Measurements from ENCODE around the gene ETV3L. TPM values are rescaled to one million over a fixed set of nuclear protein-coding genes. Genes with fewer than 3 reads are reported as not detected.

The ETV3L gene
- total RNA-seq, 1 donor from 2014 or later = not detected

DNA sequence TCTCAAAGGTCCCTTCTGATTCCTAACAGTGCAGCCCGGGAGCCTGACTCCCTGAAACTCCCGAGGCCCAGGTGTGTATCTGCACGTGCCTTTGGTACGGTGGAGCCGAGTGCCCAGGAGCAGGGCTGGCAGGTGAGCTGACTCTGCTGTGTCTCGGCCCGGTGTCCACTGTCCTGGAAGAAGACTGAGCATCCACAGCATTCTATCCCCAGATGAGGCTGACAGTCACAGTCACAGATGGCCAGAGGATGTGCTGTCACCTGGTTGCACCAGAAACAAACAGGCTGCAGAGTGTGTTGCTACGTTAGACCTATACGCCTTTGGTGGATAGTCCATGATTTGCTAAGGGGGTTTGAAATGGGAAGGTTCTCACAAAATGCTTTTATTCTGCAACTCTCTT lies 9.8 kb downstream of the ETV3L start:
- no peaks in the 10 kb centered on the region for H3K36me3 ChIP-seq (ENCODE audit: control insufficient read depth in 3 of 3, insufficient read depth in 3 of 3, low read length in 3 of 3)
- no peaks in the 10 kb centered on the region for H3K9me3 ChIP-seq (ENCODE audit: control insufficient read depth in 3 of 3, low read length in 3 of 3)
- peaks cover 0 to 6% (median 2%) of the 10 kb centered on the region in 3 donors for H3K4me1 ChIP-seq (ENCODE audit: control insufficient read depth in 3 of 3, insufficient read depth in 3 of 3, low read length in 3 of 3)
- H3K4me3 ChIP-seq (ENCODE audit: low read length in 3 of 3) = no peak overlapping the region
- peaks cover 0 to 6% (median 0%) of the 10 kb centered on the region in 3 donors for H3K27me3 ChIP-seq (ENCODE audit: control insufficient read depth in 3 of 3, insufficient read depth in 3 of 3, low read length in 3 of 3)
- H3K9ac ChIP-seq (ENCODE audit: low read depth in 1 of 3, low read length in 3 of 3) = peak overlapping the region in 1 of 3 donors; percentile 25
- no peak overlapping the region for H3K27ac ChIP-seq (ENCODE audit: low read depth, low read length)

DNA sequence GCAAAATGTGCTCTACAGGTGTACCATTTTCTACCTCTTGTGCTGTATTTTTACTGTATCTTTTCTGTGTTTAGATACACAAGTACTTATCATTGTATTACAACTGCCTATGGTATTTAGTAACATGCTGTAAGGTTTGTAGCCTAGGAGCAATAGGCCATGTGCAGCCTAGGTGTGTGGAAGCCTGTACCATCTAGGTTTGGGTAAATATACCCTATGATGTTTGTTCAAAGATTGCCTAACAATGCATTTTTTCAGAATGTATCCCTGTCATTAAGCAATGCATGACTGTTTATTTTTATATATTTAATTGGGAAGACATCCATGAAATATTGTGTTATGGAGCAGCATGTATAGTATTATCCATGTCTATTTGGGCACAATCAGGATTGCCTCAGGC lies 11.0 kb downstream of the ETV3L start:
- Histone ChIP-seq H3K4me1 (ENCODE audit: control insufficient read depth in 3 of 3, insufficient read depth in 3 of 3, low read length in 3 of 3) (peaks cover 0 to 6% (median 2%) of the 10 kb centered on the region in 3 donors), H3K27me3 (ENCODE audit: control insufficient read depth in 3 of 3, insufficient read depth in 3 of 3, low read length in 3 of 3) (peaks cover 0 to 6% (median 0%) of the 10 kb centered on the region in 3 donors), H3K4me3 (ENCODE audit: low read length in 3 of 3) (no peak overlapping the region), H3K9ac (ENCODE audit: low read depth in 1 of 3, low read length in 3 of 3) (no peak overlapping the region), H3K9me3 (ENCODE audit: control insufficient read depth in 3 of 3, low read length in 3 of 3) (no peaks in the 10 kb centered on the region), H3K27ac (ENCODE audit: low read depth, low read length) (no peak overlapping the region), H3K36me3 (ENCODE audit: control insufficient read depth in 3 of 3, insufficient read depth in 3 of 3, low read length in 3 of 3) (no peaks in the 10 kb centered on the region)

DNA sequence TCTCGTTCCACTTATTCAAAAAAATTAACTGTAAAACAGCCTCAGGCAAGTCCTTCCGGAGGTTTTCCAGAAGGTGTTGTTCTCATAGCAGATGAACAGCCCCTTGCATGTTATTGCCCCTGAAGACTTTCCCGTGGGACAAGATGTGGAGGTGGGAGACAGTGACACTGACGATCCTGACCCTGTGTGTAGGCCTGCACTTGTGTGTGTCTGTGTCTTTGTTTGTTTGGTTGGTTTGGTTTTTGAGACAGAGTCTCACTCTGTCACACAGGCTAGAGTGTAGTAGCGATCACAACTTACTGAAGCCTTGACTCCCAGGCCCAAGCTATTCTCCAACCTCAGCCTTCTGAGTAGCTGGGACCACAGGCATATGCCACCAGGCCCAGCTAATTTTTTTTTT lies 12.6 kb downstream of the ETV3L start:
- Histone ChIP-seq H3K36me3 (ENCODE audit: control insufficient read depth in 3 of 3, insufficient read depth in 3 of 3, low read length in 3 of 3) (no peaks in the 10 kb centered on the region), H3K9me3 (ENCODE audit: control insufficient read depth in 3 of 3, low read length in 3 of 3) (no peaks in the 10 kb centered on the region), H3K4me1 (ENCODE audit: control insufficient read depth in 3 of 3, insufficient read depth in 3 of 3, low read length in 3 of 3) (peaks cover 0 to 3% (median 2%) of the 10 kb centered on the region in 3 donors), H3K27ac (ENCODE audit: low read depth, low read length) (no peak overlapping the region), H3K9ac (ENCODE audit: low read depth in 1 of 3, low read length in 3 of 3) (no peak overlapping the region), H3K27me3 (ENCODE audit: control insufficient read depth in 3 of 3, insufficient read depth in 3 of 3, low read length in 3 of 3) (peaks cover 0 to 6% (median 0%) of the 10 kb centered on the region in 3 donors), H3K4me3 (ENCODE audit: low read length in 3 of 3) (no peak overlapping the region)

DNA sequence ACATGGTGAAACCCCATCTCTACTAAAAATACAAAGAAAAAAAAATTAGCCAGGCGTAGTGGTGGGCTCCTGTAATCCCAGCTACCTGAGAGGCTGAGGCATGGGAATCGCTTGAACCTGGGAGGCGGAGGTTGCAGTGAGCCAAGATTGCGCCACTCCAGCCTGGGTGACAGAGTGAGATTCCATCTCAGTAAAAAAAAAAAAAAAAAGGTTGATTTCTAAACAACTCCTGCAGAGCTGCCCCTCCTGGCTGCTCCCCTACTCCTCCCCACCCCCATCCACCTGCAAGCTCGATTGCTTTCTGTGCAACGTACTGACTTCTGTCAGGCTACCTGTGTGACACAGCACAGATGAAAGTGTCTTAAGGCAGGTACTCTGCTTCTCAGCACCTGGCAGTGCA lies 13.3 kb downstream of the ETV3L start:
- H3K27ac ChIP-seq (ENCODE audit: low read depth, low read length) = no peak overlapping the region
- no peaks in the 10 kb centered on the region for H3K9me3 ChIP-seq (ENCODE audit: control insufficient read depth in 3 of 3, low read length in 3 of 3)
- peaks cover 0 to 9% (median 0%) of the 10 kb centered on the region in 3 donors for H3K27me3 ChIP-seq (ENCODE audit: control insufficient read depth in 3 of 3, insufficient read depth in 3 of 3, low read length in 3 of 3)
- H3K4me1 ChIP-seq (ENCODE audit: control insufficient read depth in 3 of 3, insufficient read depth in 3 of 3, low read length in 3 of 3) = peaks cover 0 to 3% (median 2%) of the 10 kb centered on the region in 3 donors
- no peak overlapping the region for H3K4me3 ChIP-seq (ENCODE audit: low read length in 3 of 3)
- H3K9ac ChIP-seq (ENCODE audit: low read depth in 1 of 3, low read length in 3 of 3) = no peak overlapping the region
- H3K36me3 ChIP-seq (ENCODE audit: control insufficient read depth in 3 of 3, insufficient read depth in 3 of 3, low read length in 3 of 3) = no peaks in the 10 kb centered on the region

DNA sequence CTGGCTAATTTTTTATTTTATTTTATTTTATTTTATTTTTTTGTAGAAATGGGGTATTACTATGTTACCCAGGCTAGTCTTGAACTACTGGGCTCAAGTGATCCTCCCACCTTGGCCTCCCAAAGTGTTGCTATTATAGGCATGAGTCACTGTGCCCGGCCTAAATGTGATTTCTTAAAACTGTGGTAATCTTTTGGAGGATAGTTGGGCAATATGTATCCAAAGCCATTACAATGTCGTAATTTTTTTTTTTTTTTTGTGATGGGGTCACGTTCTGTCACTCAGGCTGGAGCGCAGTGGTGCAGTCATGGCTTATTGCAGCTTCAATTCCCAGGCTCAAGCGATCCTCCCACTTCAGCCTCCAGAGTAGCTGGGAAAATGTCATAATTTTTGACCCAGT lies 14.2 kb downstream of the ETV3L start:
- Histone ChIP-seq H3K4me1 (ENCODE audit: control insufficient read depth in 3 of 3, insufficient read depth in 3 of 3, low read length in 3 of 3) (peaks cover 0 to 2% (median 0%) of the 10 kb centered on the region in 3 donors), H3K4me3 (ENCODE audit: low read length in 3 of 3) (no peak overlapping the region), H3K9ac (ENCODE audit: low read depth in 1 of 3, low read length in 3 of 3) (no peak overlapping the region), H3K9me3 (ENCODE audit: control insufficient read depth in 3 of 3, low read length in 3 of 3) (no peaks in the 10 kb centered on the region), H3K27ac (ENCODE audit: low read depth, low read length) (no peak overlapping the region), H3K36me3 (ENCODE audit: control insufficient read depth in 3 of 3, insufficient read depth in 3 of 3, low read length in 3 of 3) (no peaks in the 10 kb centered on the region), H3K27me3 (ENCODE audit: control insufficient read depth in 3 of 3, insufficient read depth in 3 of 3, low read length in 3 of 3) (peaks cover 0 to 4% (median 0%) of the 10 kb centered on the region in 3 donors)

DNA sequence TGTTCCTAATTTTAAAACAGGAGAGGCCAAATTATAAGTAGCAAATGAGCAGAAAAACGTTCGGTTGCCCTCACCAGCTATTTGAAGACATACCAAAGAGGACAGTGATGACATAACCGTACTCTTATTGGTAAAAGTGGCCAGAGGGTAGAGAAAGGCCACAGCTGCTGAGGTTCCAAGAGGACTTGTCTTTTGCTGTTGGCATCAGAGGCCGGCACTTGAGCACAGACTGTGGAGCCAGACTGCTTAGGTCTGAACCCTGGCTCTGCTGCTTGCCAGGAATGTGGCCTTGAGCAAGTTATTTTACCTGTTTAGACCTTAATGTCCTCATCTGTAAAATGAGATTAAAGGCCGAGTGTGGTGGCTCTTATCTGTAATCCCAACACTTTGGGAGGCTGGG lies 14.9 kb downstream of the ETV3L start:
- Histone ChIP-seq H3K27ac (ENCODE audit: low read depth, low read length) (no peak overlapping the region), H3K9me3 (ENCODE audit: control insufficient read depth in 3 of 3, low read length in 3 of 3) (no peaks in the 10 kb centered on the region), H3K4me1 (ENCODE audit: control insufficient read depth in 3 of 3, insufficient read depth in 3 of 3, low read length in 3 of 3) (no peaks in the 10 kb centered on the region), H3K9ac (ENCODE audit: low read depth in 1 of 3, low read length in 3 of 3) (no peak overlapping the region), H3K27me3 (ENCODE audit: control insufficient read depth in 3 of 3, insufficient read depth in 3 of 3, low read length in 3 of 3) (peaks cover 0 to 4% (median 0%) of the 10 kb centered on the region in 3 donors), H3K4me3 (ENCODE audit: low read length in 3 of 3) (no peak overlapping the region), H3K36me3 (ENCODE audit: control insufficient read depth in 3 of 3, insufficient read depth in 3 of 3, low read length in 3 of 3) (no peaks in the 10 kb centered on the region)

DNA sequence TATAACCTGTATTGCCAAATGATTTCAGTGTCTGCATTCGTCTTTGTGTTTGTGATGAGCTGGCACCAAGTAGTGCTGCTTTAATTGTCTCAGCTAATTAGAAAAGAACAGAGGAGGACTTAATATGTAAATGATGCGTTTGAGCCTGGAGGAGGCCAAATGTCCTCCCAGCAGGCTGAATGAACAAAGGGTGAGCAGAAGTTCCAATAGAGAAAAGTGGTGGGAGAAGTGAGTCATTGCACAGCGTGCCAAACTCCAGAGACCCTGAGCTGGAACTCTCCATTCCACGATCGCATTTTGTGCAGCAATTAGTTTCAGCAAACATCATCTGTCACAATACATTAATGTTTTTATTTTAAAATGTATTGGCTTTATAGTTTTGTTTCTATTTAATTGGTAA lies 17.9 kb downstream of the ETV3L start:
- Histone ChIP-seq H3K9ac (ENCODE audit: low read depth in 1 of 3, low read length in 3 of 3) (no peak overlapping the region), H3K27ac (ENCODE audit: low read depth, low read length) (no peak overlapping the region), H3K4me3 (ENCODE audit: low read length in 3 of 3) (no peak overlapping the region), H3K4me1 (ENCODE audit: control insufficient read depth in 3 of 3, insufficient read depth in 3 of 3, low read length in 3 of 3) (no peaks in the 10 kb centered on the region), H3K27me3 (ENCODE audit: control insufficient read depth in 3 of 3, insufficient read depth in 3 of 3, low read length in 3 of 3) (peaks cover 0 to 4% (median 0%) of the 10 kb centered on the region in 3 donors), H3K36me3 (ENCODE audit: control insufficient read depth in 3 of 3, insufficient read depth in 3 of 3, low read length in 3 of 3) (no peaks in the 10 kb centered on the region), H3K9me3 (ENCODE audit: control insufficient read depth in 3 of 3, low read length in 3 of 3) (no peaks in the 10 kb centered on the region)

DNA sequence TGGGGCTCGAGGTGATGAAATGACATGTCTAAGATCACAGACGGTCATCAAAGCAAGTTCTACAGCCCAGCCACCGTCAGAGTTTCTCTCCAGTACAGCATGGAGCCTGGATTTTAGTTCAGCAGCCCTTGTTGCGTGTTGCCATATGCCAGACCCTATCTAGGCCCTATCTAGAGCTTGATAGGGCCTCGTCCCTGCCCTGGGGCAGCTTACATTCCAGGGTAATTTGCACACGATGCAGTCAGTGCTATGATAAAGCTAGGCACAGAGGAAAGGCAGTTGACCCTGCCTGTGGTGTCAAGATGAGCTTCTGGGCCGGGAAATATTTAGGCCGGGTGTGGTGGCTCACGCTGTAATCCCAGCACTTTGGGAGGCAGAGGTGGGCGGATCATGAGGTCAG lies 18.9 kb downstream of the ETV3L start:
- Histone ChIP-seq H3K9me3 (ENCODE audit: control insufficient read depth in 3 of 3, low read length in 3 of 3) (no peaks in the 10 kb centered on the region), H3K27me3 (ENCODE audit: control insufficient read depth in 3 of 3, insufficient read depth in 3 of 3, low read length in 3 of 3) (peaks cover 0 to 4% (median 0%) of the 10 kb centered on the region in 3 donors), H3K27ac (ENCODE audit: low read depth, low read length) (no peak overlapping the region), H3K4me3 (ENCODE audit: low read length in 3 of 3) (no peak overlapping the region), H3K36me3 (ENCODE audit: control insufficient read depth in 3 of 3, insufficient read depth in 3 of 3, low read length in 3 of 3) (no peaks in the 10 kb centered on the region), H3K4me1 (ENCODE audit: control insufficient read depth in 3 of 3, insufficient read depth in 3 of 3, low read length in 3 of 3) (no peaks in the 10 kb centered on the region), H3K9ac (ENCODE audit: low read depth in 1 of 3, low read length in 3 of 3) (no peak overlapping the region)

DNA sequence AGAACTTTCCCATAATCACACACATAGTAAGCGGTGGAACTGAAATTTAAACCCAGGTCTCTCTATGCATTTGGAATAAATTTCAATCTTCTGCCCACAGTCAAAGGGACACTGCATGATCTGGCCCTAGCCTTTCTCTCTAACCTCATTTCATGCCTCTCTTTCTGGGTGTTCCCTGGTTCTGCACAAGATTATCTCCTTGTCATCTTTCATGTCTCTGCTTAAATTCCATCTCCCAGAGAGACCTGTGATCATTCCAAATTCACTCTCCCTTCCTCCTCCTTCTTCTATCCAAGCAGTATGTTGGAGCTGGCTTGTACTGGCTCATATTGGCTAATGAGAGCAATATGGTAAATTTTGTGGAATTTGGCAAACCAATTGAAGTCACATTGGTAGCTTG lies 22.2 kb downstream of the ETV3L start:
- Histone ChIP-seq H3K27ac (ENCODE audit: low read depth, low read length) (no peak overlapping the region), H3K36me3 (ENCODE audit: control insufficient read depth in 3 of 3, insufficient read depth in 3 of 3, low read length in 3 of 3) (no peaks in the 10 kb centered on the region), H3K9ac (ENCODE audit: low read depth in 1 of 3, low read length in 3 of 3) (no peak overlapping the region), H3K4me1 (ENCODE audit: control insufficient read depth in 3 of 3, insufficient read depth in 3 of 3, low read length in 3 of 3) (peaks cover 3 to 8% (median 8%) of the 10 kb centered on the region in 3 donors), H3K4me3 (ENCODE audit: low read length in 3 of 3) (no peak overlapping the region), H3K9me3 (ENCODE audit: control insufficient read depth in 3 of 3, low read length in 3 of 3) (no peaks in the 10 kb centered on the region), H3K27me3 (ENCODE audit: control insufficient read depth in 3 of 3, insufficient read depth in 3 of 3, low read length in 3 of 3) (peaks cover 0 to 7% (median 0%) of the 10 kb centered on the region in 3 donors)

DNA sequence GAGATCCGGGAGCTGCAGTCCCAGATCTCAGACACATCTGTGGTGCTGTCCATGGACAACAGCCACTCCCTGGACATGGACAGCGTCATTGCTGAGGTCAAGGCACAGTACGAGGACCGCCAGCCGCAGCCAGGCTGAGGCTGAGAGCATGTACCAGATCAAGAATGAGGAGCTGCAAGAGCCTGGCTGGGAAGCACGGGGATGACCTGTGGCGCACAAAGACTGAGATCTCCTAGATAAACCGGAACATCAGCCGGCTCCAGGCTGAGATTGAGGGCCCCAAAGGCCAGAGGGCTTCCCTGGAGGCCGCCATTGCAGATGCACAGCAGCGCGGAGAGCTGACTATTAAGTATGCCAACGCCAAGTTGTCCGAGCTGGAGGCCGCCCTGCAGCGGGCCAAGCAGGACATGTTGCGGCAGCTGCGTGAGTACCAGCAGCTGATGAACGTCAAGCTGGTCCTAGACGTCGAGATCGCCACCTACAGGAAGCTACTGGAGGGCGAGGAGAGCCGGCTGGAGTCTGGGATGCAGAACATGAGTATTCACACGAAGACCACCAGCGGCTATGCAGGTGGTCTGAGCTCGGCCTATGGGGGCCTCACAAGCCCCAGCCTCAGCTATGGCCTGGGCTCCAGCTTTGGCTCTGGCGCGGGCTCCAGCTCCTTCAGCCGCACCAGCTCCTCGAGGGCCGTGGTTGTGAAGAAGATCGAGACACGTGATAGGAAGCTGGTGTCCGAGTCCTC lies 25.5 kb downstream of the ETV3L start:
- H3K4me3 ChIP-seq (ENCODE audit: low read length in 3 of 3) = peak overlapping the region; percentile 54 to 67 (median 54)
- no peaks in the 10 kb centered on the region for H3K9me3 ChIP-seq (ENCODE audit: control insufficient read depth in 3 of 3, low read length in 3 of 3)
- H3K9ac ChIP-seq (ENCODE audit: low read depth in 1 of 3, low read length in 3 of 3) = peak overlapping the region in 2 of 3 donors; percentile 14 to 55
- H3K36me3 ChIP-seq (ENCODE audit: control insufficient read depth in 3 of 3, insufficient read depth in 3 of 3, low read length in 3 of 3) = no peaks in the 10 kb centered on the region
- peaks cover 0 to 3% (median 0%) of the 10 kb centered on the region in 3 donors for H3K27me3 ChIP-seq (ENCODE audit: control insufficient read depth in 3 of 3, insufficient read depth in 3 of 3, low read length in 3 of 3)
- peaks cover 3 to 8% (median 8%) of the 10 kb centered on the region in 3 donors for H3K4me1 ChIP-seq (ENCODE audit: control insufficient read depth in 3 of 3, insufficient read depth in 3 of 3, low read length in 3 of 3)
- H3K27ac ChIP-seq (ENCODE audit: low read depth, low read length) = no peak overlapping the region

Data from skeletal muscle tissue (tissue), 4 donors.